Activated T-cell treated with anti-CD3 and anti-CD28 coated beads, Interleukin-2, amount 50 U/mL, for 4 hours (primary cell): ENCODE measurements around the gene TANC2. TPM values are rescaled to one million over a fixed set of nuclear protein-coding genes. Genes with fewer than 3 reads are reported as not detected.

Source experiments
- ATAC-seq, 2 donors: fragments of 200-7000 bp; cut with Tn5 transposase; one replicate each; pipeline ENCODE4 v1.10.0; 2021
- DNase-seq: peaks from one replicate; pipeline ENCODE4 v3.0.0-alpha.2; 2020
- H3K27me3 Mint-ChIP-seq: one replicate; pipeline ENCODE4 v1.8.0; 2021; ENCODE audit warnings: low read depth, mixed read lengths
- H3K36me3 Mint-ChIP-seq: one replicate; pipeline ENCODE4 v1.8.0; 2022; ENCODE audit warnings: mixed read lengths; ENCODE audit not compliant: insufficient read depth
- H3K4me1 Mint-ChIP-seq: one replicate; pipeline ENCODE4 v1.8.0; 2021; ENCODE audit warnings: low read depth, mixed read lengths
- H3K4me3 Mint-ChIP-seq: one replicate; pipeline ENCODE4 v1.8.0; 2021; ENCODE audit warnings: mild to moderate bottlenecking, moderate library complexity, mixed read lengths
- H3K9me3 Mint-ChIP-seq: one replicate; pipeline ENCODE4 v1.8.0; 2021; ENCODE audit warnings: mixed read lengths
- total RNA-seq, 3 donors: library from RNA; stranded (reverse); gene quantifications; one replicate each; pipeline ENCODE4 v1.2.1, GENCODE V29; 2021

Gene TANC2
- total RNA-seq, 3 donors from 2014 or later = 2.3 to 4.8 (median 3.6) TPM

GRCh38 chr17:63001689-63002394 is 35.8 kb downstream of the TANC2 start:
- Mint-ChIP-seq H3K4me1 (peaks cover 4% of the 10 kb centered on the region), H3K36me3 (peaks cover 2% of the 10 kb centered on the region), H3K9me3 (peaks cover 6% of the 10 kb centered on the region), H3K27me3 (no peaks in the 10 kb centered on the region), H3K4me3 (no peak overlapping the region)
- DNase-seq (no peak), ATAC-seq (no peak)

GRCh38 chr17:63002625-63003024 is 36.6 kb downstream of the TANC2 start:
- peaks cover 2% of the 10 kb centered on the region for H3K36me3 Mint-ChIP-seq
- peaks cover 6% of the 10 kb centered on the region for H3K9me3 Mint-ChIP-seq
- no peak for DNase-seq
- H3K27me3 Mint-ChIP-seq = no peaks in the 10 kb centered on the region
- H3K4me1 Mint-ChIP-seq = peaks cover 4% of the 10 kb centered on the region
- ATAC-seq = no peak
- no peak overlapping the region for H3K4me3 Mint-ChIP-seq

- H3K36me3 Mint-ChIP-seq = peaks cover 10% of the 10 kb centered on the region
- no peaks in the 10 kb centered on the region for H3K4me1 Mint-ChIP-seq
- DNase-seq (no peak), ATAC-seq (no peak)
- no peaks in the 10 kb centered on the region for H3K27me3 Mint-ChIP-seq
- peaks cover 8% of the 10 kb centered on the region for H3K9me3 Mint-ChIP-seq
- H3K4me3 Mint-ChIP-seq = no peak overlapping the region
Observed at GRCh38 chr17:63015824-63016223, 49.8 kb downstream of the TANC2 start.

Other genes with a start within 250 kb of the TANC2 start
- not detected for gene MARCHF10, start 157.9 kb upstream of the TANC2 start, total RNA-seq